GM19438 (cell line): ENCODE results near the gene MLXIP.
A peak's percentile ranks its signal among the peaks of the same experiment; 100 is the strongest.
"Not testable (repeated sequence)": the region's sequence is repeated elsewhere in the genome, so short reads cannot be mapped to it uniquely, and the experiment has no call there.

Source experiments
- ATAC-seq: cut with Tn5 transposase; IDR thresholded peaks from one replicate; pipeline ENCODE4 v1.9.1; 2021; ENCODE audit warnings: low read depth; ENCODE audit not compliant: unreplicated experiment

Gene MLXIP

DNA sequence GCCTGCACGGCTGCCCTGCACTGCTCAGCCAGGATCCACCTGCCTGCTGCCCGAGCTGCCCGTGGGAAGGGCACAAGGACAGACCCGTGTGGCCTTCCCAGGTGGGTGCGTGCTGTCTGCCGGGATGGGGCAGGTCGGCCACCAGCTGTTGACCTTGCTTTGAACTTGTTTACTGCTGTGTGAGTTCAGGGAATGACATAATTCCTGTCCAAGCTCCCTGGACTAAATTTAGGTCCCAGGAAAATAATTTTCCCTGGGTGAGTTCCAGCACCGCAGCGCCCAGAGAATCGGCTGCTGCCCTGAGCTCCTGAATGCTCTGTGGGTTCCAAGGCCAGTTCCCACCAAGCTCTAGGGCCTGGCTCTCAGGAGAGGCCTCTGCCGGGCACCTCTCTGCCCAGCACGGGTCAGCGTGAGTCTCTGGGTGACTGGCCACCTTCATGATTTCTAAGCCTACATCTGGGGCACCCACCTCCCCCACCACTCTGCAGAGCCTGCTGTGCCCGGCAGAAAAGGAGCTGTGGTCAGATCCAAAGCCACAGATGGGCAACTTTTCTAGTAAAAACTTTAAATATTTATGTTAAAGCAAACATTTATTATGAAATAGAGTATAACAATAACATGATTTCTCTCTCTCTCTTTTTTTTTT lies 27.2 kb upstream of the MLXIP start:
- no peak for ATAC-seq

DNA sequence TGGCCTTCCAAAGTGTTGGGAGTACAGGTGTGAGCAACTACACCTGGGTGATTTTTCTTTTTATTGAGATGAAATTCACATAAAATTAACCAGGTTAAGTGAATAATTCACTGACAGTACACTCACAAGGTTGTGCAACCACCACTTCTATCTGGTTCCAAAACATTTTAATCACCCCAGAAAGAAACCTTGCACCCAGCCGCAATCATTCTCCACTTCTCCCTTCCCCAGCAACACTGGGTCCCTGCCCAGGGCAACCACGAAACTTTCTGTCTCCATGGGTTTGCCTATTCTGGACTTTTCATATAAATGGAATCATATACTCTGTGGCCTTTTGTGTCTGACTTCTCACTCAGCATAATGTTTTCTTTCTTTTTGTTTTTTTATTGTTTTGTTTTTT lies 26.3 kb upstream of the MLXIP start:
- ATAC-seq: no peak

DNA sequence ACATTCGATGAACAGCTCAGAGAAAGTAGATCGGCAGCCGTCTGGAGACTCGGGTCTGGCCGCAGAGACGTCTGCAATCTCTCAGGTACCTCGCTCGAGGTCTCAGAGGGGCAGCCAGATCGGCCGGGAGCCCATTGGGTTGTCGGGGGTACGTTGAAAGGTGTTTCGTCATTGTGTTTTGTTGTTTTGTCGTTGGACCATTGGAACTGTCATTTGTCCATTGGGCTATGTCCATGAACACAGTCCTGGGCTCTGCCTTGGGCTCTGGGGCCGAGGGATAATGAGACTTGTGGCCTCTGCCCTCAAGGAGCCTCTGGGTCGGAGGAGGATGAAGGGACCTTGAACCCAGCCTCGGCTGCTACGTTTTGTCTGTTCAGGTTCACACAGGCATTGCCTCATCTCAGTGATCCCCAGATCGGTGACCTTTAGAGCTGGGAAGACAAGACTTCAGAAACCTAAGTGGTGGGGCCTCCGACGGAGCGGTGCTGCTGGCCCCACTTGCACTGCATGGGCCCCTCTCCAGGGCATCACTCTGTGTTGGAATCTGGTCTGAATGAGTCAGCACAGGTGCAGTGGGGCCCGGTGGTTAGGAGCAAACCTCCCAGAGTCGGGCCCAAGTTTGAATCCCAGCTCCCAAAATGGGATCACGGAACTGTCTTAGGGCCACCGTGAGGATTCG lies 23.6 kb upstream of the MLXIP start:
- no peak for ATAC-seq

DNA sequence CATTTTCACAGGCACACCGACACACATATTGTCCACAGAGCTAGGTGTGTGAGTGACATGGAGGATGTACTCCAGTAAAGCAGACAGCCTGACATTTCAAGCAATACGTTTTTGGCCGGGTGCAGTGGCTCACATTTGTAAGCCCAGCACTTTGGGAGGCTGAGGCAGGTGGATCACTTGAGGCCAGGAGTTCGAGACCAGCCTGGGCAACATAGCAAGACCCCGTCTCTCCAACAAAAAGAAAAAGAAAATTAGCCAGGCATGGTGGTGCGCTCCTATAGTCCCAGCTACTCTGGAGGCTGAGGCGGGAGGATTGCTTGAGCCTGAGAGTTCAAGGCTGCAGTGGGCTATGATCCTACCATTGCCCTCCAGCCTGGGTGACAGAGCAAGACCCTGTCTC lies 22.1 kb upstream of the MLXIP start:
- not testable (repeated sequence) for ATAC-seq

DNA sequence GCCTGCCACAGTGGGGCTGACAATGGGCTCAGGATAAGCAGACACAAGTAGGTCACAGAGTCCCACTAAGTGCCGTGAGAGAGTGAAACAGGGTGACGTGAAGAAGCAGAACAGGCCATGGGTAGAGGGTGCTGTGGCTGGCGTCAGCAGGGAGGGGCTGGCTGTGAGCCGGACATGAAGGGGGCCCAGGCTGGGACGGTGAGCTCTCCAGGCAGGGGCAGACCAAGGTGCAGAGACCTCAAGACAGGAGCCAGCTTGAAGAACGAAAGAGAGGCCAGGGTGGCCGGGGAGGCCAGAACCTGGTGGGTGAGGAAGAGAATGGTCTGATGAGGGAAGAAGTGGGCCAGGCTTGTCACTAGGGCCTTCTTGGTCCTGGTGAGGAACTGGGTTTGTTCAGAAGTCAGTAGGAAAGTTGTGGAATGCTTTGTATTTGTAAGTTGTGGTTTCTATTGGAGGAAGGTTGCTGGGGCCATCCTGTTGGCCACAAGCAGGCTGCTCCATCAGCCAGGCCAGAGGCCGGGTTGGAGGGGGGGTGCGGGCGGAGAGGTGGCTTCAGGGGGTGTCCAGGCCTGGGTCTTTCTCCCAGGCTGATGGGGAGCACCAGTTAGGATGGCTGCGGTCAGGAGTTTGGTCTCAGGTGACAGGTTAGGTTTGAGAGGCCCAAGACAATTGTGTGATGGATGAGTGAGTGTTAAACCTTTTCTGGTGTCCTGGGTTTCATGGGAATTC lies 21.4 kb upstream of the MLXIP start:
- ATAC-seq: no peak

DNA sequence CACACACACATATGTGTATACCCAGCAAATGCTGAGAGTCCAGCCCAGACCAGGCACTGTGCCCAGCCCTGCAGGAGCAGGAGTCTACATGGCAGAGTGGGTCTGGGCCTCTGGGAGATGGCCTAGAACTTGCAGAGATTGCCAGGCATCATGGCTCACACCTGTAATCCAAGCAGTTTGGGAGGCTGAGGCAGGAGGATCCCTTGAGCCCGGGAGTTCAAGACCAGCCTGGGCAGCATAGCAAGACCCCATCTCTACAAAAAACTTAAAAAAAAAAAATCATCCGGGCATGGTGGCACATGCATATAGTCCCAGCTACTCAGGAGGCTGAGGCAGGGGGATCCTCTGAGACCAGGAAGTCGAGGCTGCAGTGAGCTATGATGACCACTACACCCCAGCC lies 20.8 kb upstream of the MLXIP start:
- no peak for ATAC-seq

DNA sequence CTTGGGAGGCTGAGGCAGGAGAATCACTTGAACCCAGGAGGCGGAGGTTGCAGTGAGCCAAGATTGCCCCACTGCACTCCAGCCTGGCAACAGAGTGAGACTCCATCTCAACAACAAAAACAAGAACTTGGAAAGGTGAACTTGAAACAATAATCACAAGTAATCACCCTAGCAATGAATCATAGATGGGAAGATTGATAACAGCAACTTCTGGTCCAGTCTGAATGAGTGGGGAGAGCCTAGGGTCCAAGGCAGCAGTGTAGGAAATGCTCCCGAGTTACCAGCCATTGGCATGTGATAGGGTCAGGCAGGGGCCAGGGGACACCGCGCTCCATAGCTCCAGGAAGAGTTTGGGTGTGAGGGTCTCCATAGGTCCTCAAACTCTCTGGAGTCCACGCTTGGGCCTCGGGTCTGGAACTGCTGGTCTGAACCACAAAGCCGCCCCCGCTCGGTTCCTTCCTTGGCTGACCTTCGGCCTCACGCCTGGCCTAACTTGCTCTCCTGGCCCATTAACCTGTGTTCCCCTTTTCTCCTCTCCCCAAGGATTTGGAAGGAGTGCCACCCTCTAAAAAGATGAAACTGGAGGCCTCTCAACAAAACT lies 19.9 kb upstream of the MLXIP start:
- ATAC-seq: no peak

DNA sequence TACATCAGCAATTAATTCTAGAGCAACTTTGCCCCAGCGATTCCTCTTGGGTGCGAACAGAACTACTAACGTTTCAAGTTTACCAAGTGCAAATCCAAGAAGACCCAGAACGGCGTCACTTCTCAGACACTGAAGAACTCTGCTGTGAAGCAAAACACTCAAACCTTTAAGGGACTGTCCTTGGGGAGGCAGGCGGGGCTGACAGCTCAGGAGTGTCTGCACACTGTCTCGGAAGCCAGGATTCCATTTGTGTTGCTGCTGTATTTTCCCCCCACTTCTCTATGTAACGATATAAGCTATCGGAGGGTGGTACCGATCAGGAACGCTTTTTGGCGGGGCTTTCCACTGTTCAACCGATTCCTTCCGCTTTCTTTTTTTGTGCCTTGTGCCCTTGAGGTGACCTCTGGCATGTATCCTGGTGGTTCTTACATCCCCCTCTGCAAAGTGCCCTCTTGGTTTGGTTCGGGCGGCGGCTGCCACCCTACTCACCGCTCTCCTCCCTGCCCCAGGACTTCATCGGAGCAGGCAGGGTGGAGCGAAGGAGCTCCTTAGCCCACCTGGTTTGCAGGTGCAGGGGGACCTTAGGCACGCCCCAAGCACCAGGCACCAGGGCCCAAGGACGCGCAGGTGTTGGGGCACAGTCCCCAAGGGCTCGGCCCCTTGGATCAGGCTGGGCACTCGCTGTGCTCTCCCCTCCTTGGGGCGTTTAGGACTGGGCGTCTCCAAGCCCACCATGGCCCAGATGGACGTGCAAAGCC lies 19.2 kb upstream of the MLXIP start:
- ATAC-seq: no peak

DNA sequence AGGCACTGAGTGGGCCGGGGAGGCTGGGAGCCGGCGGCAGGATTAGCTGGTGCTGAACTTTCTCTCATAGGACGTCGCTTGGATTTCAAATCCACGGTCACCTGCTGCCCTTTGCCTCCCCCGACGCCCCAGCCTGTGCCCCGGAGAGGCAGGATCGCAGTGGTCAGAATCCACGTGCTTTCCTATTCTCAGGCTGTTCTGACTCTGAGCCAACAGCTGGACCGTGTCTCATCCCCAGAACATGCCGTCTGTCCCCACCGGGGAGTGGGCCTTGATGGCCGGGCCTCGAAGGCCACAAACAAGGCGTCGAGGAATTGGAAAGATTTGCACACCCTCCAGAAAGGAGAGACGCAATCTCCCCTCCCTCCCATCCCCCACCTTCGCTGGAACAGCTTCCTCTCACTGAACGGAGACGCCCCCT lies 18.5 kb upstream of the MLXIP start:
- ATAC-seq: no peak

DNA sequence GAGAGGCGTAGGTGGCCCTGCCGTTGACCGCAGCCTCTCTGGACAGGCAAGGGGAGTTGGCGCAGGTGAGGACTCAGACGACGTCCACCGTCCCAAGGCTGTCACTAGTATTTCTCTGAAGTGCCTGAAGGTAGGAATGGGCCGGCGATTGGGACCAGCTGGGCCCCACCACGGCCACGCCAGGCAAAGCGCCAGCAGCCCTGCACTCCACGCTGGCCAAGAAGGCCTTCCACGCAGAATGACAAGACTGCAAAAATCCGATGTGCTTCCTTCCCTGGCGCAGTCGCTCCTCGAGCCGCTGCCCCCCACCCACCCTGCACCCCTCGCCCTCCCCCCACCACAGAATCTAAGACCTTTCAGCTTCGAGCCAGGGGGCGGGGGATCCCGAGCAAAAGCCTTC lies 17.3 kb upstream of the MLXIP start:
- no peak for ATAC-seq

DNA sequence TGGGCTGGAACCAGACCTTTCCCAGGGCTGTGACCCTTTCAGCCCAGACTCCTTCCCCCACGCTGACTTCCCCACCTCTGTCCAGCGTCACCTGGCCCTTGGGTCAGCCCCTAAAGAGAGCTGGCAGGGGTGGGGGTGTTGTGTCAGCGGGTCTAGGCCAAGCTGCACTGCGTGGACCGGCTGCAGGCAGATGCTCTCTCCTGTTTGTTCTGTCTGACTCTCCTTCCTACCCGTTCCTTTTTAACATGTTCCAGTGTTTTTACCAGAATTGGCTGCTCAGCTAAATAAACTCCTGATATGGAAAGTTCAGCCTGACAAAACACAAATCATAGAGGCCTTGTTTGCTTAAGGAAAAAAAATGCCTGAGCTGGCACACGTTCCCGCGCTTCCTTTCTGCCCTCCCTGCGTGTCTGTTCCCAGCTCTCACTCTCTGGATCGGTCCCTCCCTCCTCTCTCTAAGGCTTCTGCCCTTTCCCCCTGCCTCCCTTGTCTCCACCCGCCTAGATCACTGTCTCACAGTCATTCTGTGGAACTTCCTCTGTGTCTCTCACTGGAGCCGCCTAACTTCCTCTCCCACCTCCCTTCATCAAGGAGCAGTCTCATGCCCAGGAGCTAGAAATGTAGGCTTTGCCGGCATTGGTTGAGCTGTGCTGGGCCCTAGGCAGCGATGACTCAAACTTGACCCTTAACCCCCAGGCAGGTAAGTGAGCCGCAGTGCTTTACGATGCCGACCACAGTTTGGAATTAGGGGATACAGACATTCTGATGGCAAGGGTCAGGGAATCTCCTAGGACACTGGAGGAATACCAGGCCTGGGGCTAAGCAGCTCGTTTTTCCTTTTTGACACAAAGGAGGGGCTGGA lies 15.5 kb upstream of the MLXIP start:
- ATAC-seq: no peak

DNA sequence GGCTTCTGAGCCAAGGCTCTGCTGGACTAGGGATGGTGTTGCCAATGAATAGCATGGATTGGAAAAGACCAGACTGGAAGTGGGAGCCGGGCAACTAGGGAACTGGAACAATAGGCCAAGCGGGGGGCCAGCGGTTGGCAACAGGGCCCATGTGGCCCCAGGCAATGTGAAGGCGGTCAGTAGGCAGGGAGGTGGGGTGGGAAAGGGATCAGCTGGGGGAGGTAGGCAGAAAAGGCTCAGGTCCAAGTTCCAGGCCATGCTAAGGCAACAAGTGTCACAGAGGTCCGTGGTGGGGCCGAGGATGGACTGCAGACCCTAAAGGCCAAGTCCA lies 14.9 kb upstream of the MLXIP start:
- no peak for ATAC-seq

DNA sequence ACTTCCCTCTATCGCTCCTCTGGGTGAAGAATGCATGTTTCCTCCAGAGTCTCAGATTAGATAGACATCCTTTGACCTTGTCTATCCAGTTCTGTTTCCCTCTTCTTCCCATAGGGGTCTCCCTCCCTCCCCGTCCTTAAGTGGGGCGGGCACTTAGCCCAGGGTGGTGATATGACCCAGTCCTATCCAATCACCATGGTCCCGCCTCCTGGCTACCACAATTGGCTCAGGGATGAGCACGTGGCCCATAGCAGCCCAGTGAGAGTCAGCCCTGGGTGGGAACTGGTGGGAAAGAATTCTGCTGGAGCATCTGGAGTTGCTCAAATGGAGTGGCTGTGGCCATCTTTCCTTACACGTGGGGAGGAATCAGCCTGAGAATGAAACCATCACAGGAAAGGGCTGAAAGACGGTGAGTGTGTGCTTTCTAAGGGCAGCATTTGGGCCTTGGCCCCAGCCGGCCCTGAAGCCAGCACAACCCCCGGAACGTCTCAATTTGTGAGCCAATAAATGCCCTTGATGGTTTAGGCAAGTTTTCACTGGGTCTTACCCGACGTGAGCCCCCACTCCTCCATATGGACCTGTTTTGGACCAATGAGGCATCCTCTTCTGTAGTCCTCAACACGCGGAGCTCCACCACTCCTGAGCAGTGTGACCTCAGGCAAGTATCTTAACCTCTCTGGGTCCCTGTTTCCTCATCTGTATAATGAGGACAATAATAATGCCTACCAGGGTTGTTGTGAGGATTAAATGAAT lies 14.4 kb upstream of the MLXIP start:
- no peak for ATAC-seq

DNA sequence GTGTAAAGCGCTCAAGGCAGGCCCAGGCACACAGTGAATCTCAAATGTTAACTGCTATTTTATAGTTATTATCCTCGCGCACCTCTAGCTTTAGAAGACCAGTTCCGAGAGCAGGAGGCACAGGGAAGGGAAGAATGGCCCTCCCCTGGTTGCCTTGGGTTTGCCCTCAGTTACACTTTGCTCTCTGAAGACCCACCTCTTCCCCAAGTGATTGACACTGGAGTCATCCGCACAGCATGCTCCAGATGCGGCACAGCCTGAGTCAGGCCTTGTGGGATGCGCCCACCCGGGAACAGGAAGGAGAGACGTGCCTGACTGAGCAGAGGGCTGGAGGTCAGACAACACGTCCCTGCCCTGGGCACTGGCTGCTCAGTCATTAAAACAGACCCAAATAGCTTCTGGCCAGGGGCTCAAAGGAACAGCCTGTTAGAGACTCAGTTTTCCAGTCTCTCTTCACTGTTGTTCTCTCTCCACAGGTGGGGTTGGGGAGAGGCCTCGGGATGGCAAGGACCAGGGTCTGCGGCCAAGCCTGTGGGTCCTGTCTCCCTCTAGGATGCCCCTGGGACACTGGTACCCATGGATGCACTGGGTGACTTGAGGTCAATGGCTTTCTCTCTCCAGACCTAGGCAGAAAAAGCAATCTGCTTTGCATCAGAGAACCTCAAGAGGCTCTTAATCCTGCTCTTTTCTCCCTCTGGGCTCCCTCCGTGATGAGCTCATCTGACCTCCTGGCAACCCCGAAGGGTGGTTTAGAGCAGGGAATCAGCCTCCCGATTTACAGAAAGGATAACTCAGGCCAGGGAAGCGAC lies 13.6 kb upstream of the MLXIP start:
- ATAC-seq: no peak

DNA sequence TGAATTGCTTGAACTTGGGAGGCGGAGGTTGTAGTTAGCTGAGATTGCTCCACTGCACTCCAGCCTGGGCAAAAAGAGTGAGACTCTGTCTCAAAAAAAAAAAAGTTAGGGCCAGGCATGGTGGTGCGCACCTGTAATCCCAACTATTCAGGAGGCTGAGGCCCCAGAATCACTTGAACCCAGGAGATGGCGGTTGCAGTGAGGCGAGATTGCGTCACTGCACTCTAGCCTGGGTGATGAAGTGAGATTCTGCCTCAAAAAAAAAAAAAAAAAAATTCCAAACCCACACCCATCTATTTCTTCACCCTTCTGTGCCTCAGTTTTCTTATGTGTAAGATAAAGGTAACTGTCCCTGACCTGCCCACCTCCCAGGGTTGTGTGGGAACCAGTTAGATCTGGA lies 11.0 kb upstream of the MLXIP start:
- no peak for ATAC-seq

DNA sequence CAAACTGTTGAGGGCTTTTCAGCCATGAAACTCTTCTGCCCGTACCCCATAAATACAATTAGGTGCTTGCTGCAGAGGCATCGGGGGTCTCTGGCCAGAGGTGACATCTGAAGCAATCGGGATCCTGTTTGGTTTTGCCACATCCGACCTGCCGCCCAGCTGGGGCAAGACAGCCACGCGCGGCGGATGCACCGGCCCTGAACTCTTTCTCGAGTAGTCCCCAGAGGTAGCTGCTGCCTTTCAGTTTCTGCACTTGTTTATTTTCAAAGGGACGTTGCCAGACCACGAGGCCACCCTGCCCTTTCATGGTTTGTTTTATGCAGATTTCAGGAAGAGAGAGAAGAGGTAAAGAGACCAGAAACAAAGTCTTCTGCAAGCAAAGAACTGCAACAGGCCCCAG lies 10.6 kb upstream of the MLXIP start:
- peak; percentile 89 for ATAC-seq

DNA sequence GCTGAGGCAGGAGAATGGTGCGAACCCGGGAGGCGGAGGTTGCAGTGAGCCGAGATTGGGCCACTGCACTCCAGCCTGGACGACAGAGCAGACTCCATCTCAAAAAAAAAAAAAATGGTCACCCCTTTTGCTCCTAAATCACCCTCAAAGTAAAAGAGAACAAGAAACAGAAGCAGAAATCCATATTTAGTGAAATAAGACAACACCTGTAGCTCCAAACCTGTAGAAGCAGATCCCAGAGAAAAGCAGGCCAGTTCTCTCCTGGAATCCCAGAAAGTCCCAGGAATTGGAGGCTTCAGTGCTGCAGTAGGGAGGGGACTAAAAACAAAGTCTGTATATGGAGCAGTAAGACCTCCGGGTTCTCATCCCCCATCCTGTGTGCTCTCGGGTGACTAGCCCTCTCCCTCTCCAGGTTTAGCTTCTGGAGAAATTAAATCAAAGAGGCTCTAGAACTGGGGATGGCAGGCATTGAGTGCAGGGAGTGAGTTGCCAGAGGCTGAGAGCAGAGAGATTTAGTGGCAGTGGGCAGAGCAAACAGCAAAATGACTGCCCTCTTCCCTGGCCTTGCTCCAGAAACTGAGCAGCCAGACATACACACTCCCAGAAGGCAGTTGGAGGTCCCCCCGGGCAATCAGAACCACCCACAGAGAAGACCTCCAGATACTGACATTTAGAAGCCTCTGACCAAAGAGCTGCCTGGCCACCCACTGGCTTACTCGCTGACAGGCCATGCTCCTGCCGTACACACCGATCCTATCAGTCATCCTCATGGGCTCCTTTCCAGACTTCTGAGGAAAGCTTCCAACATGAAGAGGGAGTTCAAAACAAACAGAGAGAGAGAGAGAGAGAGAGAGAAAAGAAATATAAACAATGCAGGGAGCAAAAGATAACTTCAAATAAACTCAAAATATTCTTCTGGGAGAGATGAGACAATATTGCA lies 6.3 kb upstream of the MLXIP start:
- ATAC-seq: no peak
